ENCODE data around the gene OVOL1.

OVOL1 gene

GRCh38 chr11:65781152-65781961 lies 5.5 kb upstream of the OVOL1 start:
- DNase-seq: peak; percentile 55 to 82
- intact Hi-C loops (cut with DNase I; ENCODE audit: low total_unique reads): loop anchor here (5.0 kb wide), 1 partner anchor 36 kb away; no protein-coding TSS in a partner anchor
- peaks cover 9 to 31% (median 20%) of the 10 kb centered on the region in 3 donors for H3K36me3 ChIP-seq
- peak overlapping the region; percentile 73 to 87 for H3K27ac ChIP-seq
- TF ChIP-seq, protein P1, sequence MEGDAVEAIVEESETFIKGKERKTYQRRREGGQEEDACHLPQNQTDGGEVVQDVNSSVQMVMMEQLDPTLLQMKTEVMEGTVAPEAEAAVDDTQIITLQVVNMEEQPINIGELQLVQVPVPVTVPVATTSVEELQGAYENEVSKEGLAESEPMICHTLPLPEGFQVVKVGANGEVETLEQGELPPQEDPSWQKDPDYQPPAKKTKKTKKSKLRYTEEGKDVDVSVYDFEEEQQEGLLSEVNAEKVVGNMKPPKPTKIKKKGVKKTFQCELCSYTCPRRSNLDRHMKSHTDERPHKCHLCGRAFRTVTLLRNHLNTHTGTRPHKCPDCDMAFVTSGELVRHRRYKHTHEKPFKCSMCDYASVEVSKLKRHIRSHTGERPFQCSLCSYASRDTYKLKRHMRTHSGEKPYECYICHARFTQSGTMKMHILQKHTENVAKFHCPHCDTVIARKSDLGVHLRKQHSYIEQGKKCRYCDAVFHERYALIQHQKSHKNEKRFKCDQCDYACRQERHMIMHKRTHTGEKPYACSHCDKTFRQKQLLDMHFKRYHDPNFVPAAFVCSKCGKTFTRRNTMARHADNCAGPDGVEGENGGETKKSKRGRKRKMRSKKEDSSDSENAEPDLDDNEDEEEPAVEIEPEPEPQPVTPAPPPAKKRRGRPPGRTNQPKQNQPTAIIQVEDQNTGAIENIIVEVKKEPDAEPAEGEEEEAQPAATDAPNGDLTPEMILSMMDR (IDR thresholded peaks at IDR 0.05): peak; percentile 12 to 53
- peaks cover 0 to 12% of the 10 kb centered on the region in 2 donors for H3K27me3 ChIP-seq
- no peaks in the 10 kb centered on the region for H3K9me3 ChIP-seq
- H3K4me3 ChIP-seq: peak overlapping the region; percentile 72 to 90
- H3K4me1 ChIP-seq: peaks cover 0 to 38% (median 23%) of the 10 kb centered on the region in 4 donors

DNA sequence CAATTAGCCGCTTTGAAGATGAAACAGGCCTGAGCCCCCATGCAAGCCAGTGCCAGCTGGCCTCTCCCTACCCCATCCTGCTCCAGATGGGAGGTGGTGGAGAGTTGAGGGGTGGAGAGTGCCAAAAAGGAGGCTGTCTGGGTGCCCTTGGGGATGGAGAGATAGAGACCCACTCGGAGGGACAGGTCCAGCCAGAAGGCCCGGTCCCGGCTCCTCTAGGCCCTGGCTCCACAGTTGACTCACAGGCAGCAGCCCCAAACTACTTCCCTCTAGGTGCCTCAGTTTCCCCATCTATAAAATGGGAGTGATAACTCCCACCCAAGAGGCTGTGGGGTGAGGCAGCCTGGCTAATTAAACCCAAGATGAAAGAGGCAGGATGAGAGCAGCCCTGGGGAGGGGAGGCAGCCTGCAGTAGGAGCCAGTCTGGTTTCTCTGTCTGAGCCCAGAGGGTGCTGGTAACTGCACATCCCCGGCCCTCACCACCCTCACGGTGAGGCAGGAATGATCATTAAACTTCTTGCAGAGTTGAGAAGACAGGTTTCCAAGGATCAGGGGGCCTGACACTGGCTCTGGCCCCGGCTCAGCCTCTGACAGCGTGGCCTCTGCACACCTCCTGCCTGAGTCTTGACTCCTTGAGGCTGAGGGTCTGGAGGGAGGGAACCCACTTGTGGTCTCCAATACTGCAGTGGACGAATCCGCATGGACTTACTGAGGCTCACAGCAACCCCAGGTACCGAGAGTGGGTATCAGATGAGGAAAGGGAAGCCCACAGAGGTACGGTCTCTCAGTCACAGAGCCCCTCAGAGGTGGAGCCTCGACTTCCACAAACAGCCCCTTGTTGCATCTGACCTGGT lies 4.7 kb upstream of the OVOL1 start:
- peaks cover 0 to 21% of the 10 kb centered on the region in 2 donors for H3K27me3 ChIP-seq
- peaks cover 9 to 23% (median 17%) of the 10 kb centered on the region in 3 donors for H3K36me3 ChIP-seq
- H3K9me3 ChIP-seq: no peaks in the 10 kb centered on the region
- TF ChIP-seq, protein P1 (IDR thresholded peaks at IDR 0.05): no peak
- H3K4me3 ChIP-seq: no peak overlapping the region
- H3K27ac ChIP-seq: peak overlapping the region; percentile 73 to 87
- H3K4me1 ChIP-seq: peaks cover 0 to 46% (median 31%) of the 10 kb centered on the region in 4 donors
- DNase-seq: peak; percentile 12 to 57
- intact Hi-C loops (cut with DNase I; ENCODE audit: low total_unique reads): loop anchor here (5.0 kb wide), 1 partner anchor 35 kb away; no protein-coding TSS in a partner anchor

DNA sequence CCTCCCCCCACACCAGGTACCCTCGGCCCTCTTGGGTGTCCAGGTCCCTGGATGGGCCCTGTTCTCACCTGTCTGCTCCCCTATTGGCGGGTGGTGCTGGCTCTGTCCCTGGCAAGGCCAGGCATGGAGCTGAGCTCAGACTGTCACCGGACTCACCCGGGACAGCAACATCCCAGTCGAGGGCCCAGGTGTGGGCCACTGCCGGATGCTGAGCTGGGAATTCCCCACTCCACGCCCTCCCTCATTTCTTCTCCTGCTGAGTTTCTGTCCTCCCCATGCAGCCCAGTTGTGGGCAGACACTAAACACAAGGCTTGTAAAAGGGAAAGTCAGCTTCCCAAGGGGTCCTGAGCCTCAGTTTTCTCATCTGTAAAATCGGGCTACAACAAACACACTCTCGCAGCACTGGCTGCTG lies 4.0 kb upstream of the OVOL1 start:
- DNase-seq: peak in 1 of 2 donors; percentile 64
- no peak overlapping the region for H3K27ac ChIP-seq

GRCh38 chr11:65785319-65786007 lies 1.4 kb upstream of the OVOL1 start:
- H3K9me3 ChIP-seq: no peaks in the 10 kb centered on the region
- TF ChIP-seq, protein P1 (IDR thresholded peaks at IDR 0.05): no peak
- H3K27me3 ChIP-seq: peaks cover 10 to 48% of the 10 kb centered on the region in 2 donors
- intact Hi-C loops (cut with DNase I; ENCODE audit: low total_unique reads): no loop called here
- H3K4me3 ChIP-seq: no peak overlapping the region
- H3K27ac ChIP-seq: no peak overlapping the region
- H3K4me1 ChIP-seq: peaks cover 0 to 37% (median 28%) of the 10 kb centered on the region in 4 donors
- no peaks in the 10 kb centered on the region for H3K36me3 ChIP-seq
- DNase-seq: no peak

More for the DNA sequence above, 4.0 kb upstream of the OVOL1 start:
- H3K9me3 ChIP-seq: no peaks in the 10 kb centered on the region
- no peak overlapping the region for H3K4me3 ChIP-seq
- intact Hi-C loops (cut with DNase I; ENCODE audit: low total_unique reads): loop anchor here (5.0 kb wide), 1 partner anchor 34 kb away; no protein-coding TSS in a partner anchor
- peaks cover 9 to 17% (median 11%) of the 10 kb centered on the region in 3 donors for H3K36me3 ChIP-seq
- H3K4me1 ChIP-seq: peaks cover 0 to 52% (median 37%) of the 10 kb centered on the region in 4 donors
- peaks cover 3 to 27% of the 10 kb centered on the region in 2 donors for H3K27me3 ChIP-seq
- TF ChIP-seq, protein P1 (IDR thresholded peaks at IDR 0.05): no peak

Measured in tibial artery (tissue), 4 donors.